Activated CD4-positive, alpha-beta T cell treated with anti-CD3 and anti-CD28 coated beads, Interleukin-2, amount 50 U/mL, for 4 hours (primary cell): ENCODE results near the gene OR2AG2.

ENCODE experiments used
- DNase-seq, 2 experiments: peaks; one replicate each; pipeline ENCODE4 v3.0.0-alpha.2; 2020

The OR2AG2 gene

DNA sequence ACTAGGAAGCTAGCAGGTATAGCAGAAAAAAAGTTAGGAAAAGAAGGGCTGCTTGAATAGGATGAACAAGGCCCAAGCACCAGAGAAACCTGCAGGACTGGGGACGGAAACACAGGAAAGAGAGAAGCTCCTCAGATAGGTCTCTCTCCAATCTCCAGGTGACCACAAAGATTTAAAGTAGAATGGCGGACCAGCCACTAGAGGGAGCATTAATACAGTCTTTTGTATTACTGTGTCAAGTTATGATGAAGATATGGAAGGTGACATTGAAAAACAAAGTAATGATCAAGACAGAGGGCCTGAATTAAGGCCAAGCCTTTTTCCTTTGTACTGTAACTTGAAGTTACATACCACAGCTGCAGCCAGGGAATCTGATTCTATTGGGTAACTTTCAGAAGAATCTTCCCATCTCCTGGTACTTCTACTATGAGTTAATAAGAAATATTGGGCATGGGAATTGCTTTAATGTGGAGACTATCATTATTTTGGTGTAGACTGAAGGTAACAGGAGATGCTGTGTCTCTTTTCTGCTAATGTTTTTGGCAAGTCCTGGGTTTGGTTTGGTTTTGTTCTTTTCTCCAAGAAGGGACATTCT, 33.8 kb downstream of the OR2AG2 start:
- peak; percentile 51 to 59 for DNase-seq

- DNase-seq: no peak
Measured at GRCh38 chr11:6736495-6737121, 35.2 kb downstream of the OR2AG2 start.

GRCh38 chr11:6735306-6735705, 36.5 kb downstream of the OR2AG2 start:
- no peak for DNase-seq

DNA sequence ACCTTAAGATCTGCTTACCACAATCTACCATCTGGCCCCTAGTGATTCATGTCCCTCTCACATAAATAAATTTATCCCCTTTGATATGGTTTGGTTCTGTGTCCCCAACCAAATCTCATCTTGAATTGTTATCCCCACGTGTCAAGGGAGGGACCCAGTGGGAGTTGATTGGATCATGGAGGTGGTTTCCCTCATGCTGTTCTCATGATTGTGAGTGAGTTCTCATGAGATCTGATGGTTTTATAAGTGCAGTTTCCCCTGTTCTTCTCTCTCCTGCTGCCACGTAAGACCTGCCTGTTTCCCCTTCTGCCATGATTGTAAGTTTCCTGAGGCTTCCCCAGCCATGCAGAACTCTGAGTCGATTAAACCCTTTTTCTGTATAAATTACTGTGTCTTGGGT, 37.2 kb downstream of the OR2AG2 start:
- DNase-seq: no peak

DNA sequence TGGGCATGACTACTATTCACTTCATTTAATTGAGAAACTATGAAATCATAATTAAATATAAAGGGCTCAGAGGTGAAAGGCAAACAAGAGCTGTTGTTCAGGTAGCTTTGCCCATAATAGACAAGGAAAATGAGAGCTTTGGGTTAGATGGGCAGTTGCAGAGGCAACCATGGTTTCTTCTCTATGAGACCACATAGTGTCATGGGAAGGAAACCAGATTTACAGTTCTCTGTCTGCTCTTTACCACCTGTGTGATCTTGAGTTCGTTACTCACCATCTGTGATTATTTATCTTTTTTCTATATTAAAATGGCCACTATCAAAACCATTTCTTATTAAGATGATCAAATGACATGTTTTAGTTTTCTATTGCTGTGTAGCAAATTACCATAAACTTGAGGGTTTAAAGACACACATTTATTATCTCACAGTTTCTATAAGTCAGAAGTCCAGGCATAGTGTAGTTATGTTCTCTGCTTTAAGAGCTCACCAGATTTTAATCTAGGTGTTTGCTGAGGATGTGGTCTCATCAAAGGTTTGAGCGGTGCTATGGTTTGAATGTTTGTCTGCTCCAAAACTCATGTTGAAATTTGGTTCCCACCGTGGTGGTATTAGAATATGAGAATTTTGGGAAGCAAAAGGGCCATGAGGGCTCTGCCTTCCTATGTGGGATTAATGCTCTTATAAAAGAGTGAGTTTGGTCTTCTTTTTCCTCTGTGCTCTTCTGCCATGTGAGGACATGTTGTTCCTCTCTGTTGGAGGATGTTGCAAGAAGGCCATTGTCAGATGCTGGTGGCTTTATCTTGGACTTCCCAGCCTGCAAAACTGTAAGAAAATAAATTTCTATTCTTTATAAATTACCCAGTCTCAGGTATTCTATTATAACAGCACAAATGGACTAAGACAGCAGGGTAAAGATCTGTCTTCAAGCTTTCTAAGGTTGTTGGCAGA, 38.2 kb downstream of the OR2AG2 start:
- no peak for DNase-seq

GRCh38 chr11:6727971-6728760, 43.6 kb downstream of the OR2AG2 start:
- DNase-seq: no peak

DNA sequence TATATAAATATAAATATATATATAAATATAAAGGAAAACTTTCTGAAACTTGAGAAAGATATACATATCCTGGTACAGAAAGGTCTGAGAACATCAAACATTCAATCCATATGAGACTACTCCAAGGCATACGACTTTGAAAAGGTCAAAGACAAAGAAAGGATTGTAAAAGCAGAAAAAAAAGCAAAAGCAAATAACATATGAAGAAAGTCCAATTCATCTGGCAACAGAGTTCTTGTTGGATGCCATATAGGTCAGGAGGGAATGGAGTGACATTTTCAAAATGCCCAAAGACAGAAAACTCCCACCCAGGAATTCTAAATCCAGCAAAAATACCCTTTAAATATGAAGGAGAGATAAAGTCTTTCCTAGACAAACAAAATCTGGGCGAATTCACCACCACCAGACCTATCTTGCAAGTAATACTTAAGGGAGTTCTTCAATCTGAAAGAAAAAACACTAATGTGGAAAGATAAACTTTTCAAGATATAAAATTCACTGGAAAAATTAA, 46.3 kb downstream of the OR2AG2 start:
- no peak for DNase-seq

GRCh38 chr11:6724013-6724412, 47.8 kb downstream of the OR2AG2 start:
- DNase-seq: no peak

DNA sequence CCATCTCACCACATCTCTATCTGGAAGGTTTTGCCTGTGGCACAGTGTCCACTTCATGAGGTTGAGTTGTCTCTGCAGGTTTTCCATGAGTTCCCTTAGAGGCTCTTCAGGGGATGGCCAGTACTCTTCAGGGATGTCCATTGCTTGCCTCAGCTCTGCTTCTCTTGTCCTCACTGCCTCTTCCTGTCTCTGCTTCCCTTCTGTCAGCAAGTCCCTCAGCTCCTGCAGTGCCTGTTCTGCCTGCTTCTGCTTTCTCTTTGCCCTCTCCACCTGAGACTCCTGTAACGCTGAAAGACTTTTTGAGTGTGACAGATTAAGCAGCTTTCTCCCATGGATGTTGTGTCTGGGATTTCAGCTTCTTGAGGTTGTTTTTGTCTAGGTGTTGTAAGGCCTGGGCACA, 50.4 kb downstream of the OR2AG2 start:
- no peak for DNase-seq

DNA sequence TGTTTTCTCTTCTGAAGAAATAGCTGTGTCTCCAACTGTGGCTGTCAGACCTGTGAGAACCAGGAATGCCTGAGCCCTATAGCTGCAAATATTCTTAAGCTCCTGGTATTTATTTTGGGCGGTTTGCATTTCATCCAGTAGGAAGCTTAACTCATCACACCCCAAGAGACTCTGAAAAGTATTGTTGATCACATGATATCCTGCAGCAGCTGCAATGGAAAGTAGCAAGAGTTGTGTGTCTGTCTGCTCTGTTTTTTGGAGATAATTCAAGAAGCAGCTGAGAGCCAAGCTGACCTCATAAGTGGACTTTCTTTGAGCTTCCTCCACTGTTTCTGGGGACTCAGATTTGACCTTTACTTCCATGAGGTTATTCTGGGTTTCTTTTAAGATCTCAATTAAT, 52.2 kb downstream of the OR2AG2 start:
- no peak for DNase-seq

DNA sequence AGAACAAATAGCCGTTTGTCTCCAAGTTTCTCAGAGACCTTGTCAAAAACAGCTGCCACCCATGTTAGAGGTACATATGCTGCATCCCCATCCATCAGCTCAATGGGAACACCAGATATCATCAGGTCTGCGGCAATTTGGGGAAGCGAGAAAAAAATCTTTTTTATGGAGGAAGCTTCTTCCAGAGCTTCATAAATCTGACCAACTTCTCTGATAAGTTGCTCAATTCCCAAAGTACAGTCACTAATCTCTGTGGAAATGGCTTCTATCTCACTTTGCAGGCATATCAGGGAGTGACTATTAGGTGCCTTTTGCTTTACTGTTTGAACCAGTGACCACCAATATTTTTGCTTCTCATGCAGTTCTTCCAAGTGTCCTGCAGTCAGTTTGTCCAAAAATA, 54.4 kb downstream of the OR2AG2 start:
- DNase-seq: no peak
